ENCODE measurements around the gene CACNA1A.
"Not testable (repeated sequence)": the region's sequence is repeated elsewhere in the genome, so short reads cannot be mapped to it uniquely, and the experiment has no call there.

The CACNA1A gene

GRCh38 chr19:13427273-13428051 lies 78.8 kb downstream of the CACNA1A start:
- no peak for DNase-seq

- DNase-seq, result not testable (repeated sequence)
These were observed 80.4 kb downstream of the CACNA1A start for GRCh38 chr19:13425875-13426274.

DNA sequence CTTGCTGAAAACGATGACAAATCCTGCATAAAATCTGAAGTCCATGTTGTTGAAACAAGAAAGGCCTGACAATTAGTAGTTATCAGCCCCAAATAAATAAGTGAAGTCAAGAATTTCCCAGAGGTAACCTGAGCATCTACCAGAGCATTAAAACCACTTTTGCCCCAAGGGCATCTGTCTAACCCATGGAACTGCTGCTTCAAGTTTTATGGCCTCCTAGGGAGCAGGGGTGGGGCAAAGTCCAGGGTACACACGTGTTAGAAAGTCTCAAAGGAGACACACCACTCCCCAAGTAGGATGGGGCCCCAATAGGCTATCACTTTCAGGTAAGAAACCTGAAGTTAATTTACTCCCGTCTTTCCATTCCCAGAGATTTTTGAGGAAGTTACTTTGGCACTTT lies 81.1 kb downstream of the CACNA1A start:
- no peak for DNase-seq

DNA sequence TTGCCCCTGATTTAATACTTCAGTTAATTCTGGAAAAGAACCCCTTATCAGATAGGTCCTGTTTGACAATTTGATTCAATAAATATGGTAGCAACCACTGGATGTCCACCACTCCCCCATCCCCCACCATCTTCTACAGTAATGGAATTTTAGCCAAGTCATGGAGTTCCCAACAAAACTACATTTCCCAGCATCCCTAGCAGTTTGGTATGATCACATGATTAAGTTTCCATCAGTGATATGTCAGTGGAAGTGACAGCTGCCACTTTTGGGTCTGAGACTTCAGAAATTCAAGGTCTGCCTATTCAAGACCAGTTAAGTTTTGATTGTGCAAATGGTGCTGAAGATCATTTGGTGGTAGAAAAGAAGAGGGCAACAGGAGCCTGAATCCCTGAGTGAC lies 85.5 kb downstream of the CACNA1A start:
- no peak for DNase-seq

GRCh38 chr19:13417054-13417453 lies 89.2 kb downstream of the CACNA1A start:
- no peak for DNase-seq

DNA sequence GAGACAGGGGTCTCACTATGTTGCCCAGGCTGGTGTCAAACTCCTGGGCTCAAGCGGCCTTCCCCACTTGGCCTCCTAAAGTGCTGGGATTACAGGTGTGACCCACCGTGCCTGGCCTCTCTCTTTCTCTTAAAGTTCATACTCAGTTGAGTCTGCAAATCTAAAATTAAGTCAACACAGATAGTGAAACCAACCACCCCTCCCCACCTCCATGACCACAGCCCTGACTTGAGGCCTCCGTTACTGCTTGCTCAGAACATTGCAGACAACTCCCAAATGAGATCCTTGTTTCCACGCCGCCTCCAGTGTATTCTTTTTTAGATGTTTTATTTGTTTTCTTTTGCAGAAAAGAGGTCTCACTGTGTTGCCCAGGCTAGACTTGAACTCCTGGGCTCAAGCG lies 94.4 kb downstream of the CACNA1A start:
- DNase-seq, result no peak

DNA sequence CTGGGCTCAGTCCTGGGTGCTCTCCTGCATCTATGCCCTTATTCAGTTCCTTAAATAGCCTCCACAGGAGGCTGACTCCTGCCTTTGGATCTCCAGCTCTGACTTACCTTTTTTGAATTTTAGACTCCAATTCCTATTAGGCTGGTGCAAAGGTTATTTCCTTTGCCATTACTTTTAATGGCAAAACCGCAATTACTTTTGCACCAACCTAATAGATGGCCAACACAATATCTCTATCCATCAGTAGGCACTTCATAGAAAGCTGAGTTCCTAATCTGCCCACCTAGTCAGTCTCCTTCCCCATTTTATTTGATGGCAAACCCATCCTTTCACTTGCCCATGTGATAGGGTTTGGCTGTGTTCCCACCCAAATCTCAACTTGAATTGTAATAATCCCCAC lies 95.3 kb downstream of the CACNA1A start:
- DNase-seq, result no peak

DNA sequence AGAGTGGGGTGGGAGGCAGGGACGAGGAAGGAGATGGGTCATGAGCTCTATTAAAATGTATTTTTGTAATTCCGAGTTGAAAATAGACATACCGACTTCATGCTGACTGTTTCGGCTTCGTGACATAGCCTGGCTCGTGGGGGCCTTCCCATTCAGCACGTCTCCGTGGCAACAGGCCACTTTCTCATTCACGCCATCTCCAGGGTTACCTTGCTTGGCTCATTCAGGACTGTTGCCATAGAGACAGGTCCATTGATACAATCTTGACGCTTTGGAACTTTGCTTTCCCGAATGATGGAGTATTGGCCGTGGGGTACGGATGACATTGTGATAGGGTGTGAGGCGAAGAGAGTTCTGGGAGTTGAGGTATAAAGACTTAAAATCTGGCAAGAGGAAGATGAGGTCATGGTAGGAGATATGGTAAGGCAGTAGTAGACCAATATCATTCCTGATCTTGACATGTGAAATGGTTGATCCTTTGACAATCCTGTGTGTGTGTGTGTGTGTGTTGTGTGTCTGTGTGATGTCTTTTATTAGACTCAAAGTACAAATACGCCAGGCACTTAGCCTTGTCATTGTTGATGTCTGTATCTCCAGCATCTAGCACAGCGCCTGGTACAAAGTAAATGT lies 97.3 kb downstream of the CACNA1A start:
- DNase-seq, result no peak

DNA sequence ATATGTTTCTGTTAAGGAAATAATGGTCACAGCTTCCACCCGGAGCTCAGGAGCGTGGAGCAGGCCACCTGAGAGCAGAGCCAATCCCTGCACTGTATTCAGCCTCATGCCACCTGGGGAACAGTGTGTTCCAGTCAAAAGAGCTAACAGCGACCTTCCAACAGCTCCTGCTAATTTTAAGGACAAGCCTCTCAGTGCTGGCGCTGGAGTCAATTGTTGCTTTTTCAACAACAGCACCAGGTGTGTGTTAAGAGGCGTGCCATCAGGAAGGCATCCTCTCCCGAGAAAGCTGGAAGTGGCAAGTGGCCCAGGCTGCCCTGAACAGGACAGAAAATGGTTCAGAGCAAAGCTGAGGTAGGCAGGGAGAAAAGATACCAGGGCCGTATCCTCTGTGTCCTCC lies 102.0 kb downstream of the CACNA1A start:
- DNase-seq, result peak in 1 of 2 experiments; percentile 29

DNA sequence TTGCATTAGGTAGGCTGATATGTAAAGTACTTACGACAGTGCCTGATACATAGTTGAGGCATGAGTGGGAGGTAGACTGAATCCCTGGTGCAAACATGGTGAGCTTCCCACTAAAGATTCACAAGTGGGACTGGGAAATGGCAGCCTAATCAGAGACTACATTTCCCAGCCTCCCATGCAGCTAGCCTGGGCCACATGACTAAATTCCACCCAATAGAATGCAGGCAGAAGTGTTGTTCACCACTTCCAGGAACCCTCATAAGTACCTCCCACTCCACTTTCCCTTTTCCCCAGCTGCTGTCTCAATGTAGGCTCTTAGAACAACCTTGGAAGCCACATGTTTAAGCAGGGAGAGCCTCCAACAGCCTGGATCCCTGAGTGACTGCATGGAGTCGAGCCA lies 104.9 kb downstream of the CACNA1A start:
- no peak for DNase-seq

- no peak for DNase-seq
These were observed 106.0 kb downstream of the CACNA1A start for GRCh38 chr19:13400296-13400695.

DNA sequence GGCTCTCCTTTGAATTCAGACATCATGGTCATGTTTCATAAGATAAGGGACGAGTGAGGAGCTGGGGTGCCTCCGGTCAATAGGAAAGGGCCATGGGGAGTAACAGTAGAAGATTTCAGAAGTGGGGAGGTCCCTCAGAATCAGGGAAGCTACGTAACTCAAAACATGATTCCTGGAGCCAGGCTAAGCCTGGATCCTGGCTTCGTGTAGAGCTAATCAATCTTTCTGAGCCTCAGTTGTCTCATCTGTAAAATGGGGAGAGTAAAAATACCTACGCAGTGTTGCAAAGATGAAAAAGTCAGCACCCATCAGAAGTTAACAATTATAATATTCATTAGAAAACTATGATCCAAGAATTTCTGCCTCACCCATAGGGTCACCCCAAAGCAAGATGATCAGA lies 106.5 kb downstream of the CACNA1A start:
- no peak for DNase-seq

DNA sequence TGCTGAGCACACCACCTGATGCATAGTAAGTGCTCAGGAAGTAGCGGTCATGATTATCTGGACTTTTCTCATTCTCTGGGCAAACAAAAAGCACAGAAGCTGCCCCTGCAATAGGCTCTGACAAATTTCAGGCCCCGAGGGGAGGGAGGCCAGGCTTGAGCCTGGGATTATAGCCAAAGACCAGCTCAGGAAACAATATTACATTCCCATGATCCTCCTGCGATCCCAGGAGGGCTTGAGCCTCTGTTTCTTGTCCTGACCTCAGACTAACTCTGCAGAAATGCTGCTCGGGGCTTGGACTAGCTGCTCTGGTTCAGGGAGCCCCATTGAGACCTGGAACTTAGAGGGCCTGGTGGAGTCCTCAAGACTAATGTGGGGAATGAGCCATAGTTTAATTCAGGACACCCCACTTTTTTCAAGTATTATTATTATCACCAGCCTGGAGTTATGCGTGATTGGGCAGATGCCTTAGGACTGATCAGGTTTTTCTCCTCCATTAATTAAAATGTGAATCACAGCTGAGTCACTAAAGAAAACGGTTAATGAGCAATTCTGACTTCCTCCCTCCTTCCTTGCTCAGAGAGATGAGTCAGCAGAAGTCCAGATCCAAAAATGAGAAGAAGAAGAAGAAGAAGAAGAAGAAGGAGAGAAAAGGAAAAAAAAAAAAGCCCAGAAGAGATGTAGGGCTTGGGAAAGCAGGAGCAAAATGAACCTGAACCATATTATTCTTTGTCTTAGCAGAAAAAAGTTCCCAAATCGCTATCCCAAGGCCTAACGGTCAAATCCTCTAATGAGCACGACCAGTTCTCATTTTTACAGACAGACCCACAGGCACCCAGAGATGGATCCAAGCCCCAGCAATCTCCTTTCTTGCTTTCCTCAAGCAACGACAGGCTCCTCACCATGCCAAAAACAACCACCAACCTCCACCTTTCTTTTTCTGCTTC lies 107.2 kb downstream of the CACNA1A start:
- DNase-seq, result no peak

DNA sequence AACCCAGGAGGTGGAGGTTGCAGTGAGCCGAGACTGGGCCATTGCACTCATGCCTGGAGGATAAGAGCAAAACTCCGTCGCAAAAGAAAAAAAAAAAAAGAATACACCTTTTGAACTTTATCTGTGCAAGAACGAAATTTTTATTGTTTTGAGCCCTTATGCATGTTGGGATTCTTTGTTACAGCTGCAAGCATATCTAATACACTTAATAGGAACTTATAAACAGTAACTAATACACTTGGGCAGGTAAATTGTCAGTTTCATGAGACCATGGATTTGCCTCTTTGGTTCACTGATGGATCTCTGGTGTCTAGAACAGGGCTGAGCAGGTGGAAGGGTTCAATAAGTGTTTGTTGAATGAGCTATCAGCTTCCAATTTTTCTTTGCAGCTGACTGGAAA lies 108.1 kb downstream of the CACNA1A start:
- DNase-seq, result no peak

DNA sequence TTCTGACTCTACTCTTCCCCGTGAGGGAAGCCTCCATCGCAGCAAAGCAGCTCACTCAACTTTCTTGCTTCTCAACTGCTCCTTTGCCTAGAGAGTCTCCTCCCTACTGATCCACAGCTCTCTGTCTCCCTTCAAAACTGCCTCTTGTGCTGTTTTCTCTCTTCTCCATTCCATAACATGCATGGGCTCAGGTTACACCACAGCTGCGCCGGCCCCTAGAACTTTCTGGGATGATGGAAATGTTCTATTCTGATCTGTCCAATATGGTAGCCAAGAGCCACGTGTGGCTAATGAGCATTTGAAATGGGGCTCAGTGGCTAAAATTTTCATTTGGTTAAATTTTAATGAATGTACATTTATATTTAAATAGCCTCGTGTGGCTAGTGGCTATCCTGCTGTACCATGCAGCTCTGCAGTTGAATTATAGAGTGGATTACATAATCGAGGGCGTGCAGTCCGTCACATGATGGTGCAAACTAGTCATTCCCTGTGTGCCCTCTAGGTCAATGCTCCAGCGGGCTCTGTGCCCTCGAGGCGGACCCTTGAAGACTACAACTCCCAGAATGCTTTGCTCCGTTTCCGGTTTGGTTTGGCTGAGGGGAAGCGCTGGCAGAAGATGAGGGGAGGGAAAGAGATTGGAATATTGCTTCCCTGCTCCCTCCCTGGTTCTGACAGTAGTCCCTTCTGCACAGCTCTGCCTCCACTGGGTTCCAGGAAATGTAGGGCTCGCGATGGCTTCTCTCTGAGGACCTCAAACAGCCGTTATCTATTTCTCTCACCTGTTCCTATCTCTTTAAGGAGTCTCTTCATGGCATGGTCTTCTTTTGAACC lies 109.8 kb downstream of the CACNA1A start:
- peak in 1 of 2 experiments; percentile 32 for DNase-seq

- peak in 1 of 2 experiments; percentile 31 for DNase-seq
These were observed 123.7 kb downstream of the CACNA1A start for GRCh38 chr19:13382633-13382938.

DNA sequence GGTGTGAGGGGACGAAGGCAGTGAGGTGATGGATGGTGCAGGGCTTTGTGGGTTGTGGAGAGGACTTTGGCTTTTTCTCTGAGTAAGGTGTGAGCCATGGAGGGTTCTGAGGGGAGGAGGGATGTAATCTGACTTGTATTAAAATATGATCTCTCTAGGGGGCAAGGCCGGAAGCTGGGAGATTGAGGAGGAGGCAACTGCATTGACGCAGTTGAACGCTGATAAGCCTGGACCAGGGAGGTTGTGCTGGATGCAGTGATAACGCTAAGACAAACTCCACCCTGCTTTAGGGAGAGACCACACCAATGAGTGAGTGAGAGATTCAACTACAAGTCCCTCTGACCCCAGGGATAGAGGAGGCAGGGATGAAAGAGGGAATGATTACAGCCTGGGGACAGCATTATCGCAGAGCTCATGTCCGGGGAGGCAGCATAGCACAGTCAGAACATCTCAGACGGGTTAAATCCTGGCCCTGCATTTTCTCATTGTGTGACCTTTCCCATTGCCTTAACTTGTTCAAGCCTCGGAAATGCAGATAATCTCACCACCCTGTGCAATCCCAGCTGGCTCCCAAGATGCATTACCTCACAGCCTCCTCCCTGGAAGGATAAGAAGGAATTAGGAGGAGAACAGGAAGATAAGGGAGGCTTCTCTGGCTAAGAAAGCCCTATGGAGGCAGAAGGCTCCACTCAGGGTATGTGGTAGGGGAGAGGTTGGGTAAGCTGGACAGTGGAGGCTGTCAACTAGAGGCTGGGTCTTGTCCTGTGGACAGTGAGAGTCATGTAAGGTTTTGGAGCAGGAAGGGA lies 124.2 kb downstream of the CACNA1A start:
- DNase-seq, result no peak

DNA sequence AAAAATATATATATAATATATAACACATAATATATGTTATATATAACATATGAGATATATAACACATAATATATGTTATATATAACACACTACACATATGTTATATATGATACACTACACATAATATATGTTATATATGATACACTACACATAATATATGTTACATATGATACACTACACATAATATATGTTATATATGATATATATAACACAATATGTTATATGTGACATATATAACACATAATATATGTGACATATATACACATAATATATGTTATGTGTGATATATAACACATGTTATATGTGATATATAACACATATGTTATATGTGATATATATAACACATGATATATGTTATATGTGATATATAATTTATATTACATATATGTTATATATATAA lies 129.7 kb downstream of the CACNA1A start:
- no peak for DNase-seq

DNA sequence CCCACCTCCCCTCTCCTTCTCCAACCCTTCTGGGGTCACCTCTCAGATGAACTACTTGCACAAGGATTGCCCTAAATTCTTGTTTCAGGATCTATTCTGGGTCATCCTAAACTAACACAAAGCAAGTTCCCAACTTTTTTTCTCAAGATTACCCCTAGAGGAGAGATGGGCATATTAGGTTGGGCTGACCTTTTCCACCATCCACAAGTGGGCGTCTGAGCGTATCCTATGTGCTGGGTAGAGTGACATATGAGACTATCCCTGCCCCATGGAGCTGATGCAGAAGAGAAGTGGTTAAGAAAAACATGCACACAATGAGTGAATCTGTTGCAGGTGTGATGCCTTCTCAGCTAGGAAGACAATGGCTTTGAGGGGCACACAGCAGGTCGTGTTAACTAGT lies 132.7 kb downstream of the CACNA1A start:
- DNase-seq, result no peak

- no peak for DNase-seq
These were observed 135.3 kb downstream of the CACNA1A start for GRCh38 chr19:13370948-13371347.

DNA sequence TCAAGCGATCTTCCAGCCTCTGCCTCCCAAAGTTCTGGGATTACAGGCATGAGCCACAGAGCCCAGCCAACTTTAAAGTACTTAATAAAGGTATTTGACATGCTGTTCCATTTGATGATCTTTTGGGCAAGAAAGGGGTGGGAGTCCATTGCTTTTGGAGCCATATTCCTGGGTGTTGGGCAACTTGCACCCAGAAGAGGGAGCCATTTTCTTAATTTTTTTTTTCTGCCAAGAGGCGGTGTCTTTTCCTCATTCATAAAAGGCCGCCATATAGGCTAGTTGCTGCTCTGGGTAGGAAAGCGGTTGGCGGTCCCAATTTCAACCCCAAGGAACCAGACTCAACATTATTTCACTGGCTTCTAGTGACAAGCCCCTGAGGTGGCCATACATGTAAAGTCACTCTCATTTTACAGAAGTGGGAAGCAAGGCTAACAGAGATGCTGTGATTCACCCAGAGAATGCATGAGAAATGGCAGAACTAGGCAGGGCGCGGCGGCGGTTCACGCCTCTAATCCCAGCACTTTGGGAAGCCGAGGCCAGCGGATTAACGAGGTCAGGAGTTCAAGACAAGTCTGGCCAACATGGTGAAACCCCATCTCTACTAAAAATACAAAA lies 139.6 kb downstream of the CACNA1A start:
- no peak for DNase-seq
